GM21825 (cell line): Measurements from ENCODE around the gene DCDC2.
"Not testable (repeated sequence)": the region's sequence is repeated elsewhere in the genome, so short reads cannot be mapped to it uniquely, and the experiment has no call there.

Experiments
- ATAC-seq: cut with Tn5 transposase; IDR thresholded peaks from one replicate; pipeline ENCODE4 v1.9.1; 2021; ENCODE audit warnings: mild to moderate bottlenecking, moderate library complexity; ENCODE audit not compliant: unreplicated experiment

DCDC2 gene

DNA sequence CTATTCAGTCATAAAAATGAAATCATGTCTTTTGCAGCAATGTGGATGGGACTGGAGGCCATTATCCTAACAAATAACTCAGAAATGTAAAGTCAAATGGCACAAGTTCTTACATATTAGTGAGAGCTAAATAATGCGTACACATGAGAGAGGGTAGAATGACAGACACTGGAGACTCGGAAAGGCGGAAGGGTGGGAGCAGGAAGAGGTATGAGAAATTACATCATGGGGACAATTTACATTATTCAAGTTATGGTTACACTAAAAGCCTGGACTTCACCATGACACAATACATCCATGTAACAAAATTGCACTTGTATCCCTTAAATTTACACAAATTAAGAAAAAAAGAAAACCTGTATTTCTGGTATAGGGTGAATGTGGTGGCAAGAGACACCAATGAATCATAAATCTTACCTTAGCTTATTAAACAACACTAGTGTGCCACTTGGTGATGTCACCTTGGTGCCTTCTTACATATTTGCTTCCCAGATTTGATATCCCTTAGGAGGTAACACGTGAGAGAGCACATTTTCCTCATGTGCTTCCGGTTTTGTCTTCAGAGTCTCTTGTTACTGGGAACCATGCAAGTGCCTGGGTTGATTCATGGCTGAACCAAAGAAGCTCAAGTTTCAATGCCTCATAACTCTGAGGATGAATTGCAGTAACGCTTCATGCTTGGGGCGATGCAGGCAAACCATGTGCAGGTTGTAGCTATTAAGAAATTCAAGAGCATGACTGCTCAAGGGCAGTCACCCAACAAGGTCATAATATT, 84.6 kb downstream of the DCDC2 start:
- no peak for ATAC-seq

DNA sequence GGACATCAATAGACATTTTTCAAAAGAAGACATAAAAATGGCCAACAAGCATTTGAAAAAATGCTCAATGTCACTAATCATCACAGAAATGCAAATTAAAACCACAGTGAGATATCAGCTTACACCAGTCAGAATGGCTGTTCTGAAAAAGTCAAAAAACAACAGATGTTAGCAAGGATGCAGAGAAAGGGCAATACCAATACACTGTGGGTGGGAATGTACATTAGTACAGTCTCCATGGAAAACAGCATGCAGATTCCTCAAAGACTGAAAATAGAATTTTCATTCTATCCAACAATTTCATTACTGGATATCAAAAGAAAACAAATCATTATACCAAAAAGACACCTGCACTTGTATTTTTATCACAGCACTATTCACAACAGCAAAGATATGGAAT, 85.3 kb downstream of the DCDC2 start:
- ATAC-seq = no peak

DNA sequence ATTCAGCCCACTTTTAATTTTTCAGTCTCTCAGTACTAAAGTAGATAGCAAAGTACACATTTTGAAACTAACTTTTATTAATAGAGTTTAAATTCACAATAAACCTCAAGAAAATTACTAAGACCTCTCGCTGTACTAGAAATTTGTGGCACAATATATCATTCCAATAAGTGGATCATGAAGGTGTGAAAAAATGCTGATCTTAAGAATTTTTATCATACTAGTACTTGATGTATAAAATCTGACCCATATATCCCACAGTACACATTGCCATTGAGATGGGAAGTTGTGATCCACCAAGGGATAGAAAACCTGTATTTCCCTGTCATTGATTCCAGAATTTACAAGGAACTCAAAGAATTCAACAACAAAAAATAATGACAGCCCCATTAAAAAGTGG, 85.7 kb downstream of the DCDC2 start:
- ATAC-seq = no peak

GRCh38 chr6:24270011-24270410, 87.8 kb downstream of the DCDC2 start:
- no peak for ATAC-seq

- not testable (repeated sequence) for ATAC-seq
Measured at GRCh38 chr6:24258214-24258613, 99.6 kb downstream of the DCDC2 start.

DNA sequence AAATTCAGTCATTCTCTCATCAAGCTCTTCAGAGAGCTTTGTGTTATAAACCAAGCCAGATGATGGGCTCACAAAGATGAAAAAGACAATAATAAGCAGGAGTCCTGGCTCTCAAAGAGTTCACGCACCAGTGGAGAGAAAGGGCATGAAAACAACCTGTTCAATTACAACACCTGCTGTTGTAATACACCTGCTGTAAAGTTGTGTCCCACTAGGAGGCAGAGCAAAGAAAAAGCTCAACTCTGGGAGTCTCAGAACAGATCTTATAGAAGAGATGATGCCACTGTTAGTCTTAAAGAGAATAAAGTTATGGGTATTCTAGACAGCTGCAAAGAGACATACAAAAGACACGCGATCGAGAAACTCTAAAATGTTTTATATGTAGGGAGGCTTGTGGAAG, 100.6 kb downstream of the DCDC2 start:
- ATAC-seq = no peak

DNA sequence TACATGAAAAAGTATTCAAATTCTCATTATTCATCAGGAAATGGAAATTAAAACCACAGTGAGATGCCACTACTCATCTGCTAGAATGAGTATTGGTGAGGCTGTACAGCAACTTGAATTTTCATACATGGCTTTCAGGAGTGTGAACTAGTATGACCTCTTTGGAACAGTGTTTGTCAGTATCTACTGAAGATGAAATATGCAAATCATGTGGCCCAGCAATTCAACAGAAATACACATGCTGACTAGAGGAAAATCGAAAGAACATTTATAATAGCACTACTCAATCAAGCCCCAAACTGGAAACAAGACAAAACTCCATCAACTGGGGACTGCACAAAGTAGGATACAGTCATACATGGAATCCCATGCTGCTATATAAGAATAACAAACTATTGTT, 102.2 kb downstream of the DCDC2 start:
- peak; percentile 96 for ATAC-seq

DNA sequence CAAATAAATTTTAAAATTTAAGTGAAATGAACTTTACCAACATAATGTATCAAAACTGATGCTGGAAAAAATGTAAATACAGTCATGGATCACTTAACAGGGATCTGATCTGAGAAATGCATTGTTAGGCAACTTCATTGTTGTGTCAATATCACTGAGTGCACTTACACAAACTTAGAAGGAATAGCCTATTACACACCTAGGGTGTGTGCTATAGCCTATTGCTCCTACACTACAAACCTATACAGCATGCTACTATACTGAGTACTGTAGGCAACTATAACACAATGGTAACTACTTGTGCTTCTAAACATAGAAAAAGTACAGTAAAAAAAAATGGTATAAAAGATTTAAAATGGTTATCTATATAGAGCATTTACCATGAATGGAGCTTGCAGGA, 104.5 kb downstream of the DCDC2 start:
- ATAC-seq = no peak

GRCh38 chr6:24252280-24252679, 105.6 kb downstream of the DCDC2 start:
- no peak for ATAC-seq

DNA sequence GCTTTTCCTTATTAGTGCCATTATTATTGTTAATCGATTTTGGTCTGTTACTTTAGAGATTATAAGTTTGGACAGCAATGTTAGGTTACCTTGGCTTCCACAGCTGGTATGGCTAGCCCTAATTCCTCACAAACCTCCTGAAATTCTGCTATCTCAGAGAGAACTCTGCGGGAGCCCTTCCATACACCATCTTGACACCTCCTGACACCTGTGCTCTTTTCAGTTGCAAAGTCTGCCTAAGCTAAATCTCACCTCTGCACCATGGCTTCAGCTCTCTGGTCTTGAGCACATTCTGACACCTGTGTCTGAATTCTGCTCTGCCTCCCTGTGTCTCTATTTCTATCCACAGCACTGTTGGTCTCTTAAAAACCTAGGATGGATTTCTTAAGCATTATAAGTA, 106.5 kb downstream of the DCDC2 start:
- no peak for ATAC-seq

DNA sequence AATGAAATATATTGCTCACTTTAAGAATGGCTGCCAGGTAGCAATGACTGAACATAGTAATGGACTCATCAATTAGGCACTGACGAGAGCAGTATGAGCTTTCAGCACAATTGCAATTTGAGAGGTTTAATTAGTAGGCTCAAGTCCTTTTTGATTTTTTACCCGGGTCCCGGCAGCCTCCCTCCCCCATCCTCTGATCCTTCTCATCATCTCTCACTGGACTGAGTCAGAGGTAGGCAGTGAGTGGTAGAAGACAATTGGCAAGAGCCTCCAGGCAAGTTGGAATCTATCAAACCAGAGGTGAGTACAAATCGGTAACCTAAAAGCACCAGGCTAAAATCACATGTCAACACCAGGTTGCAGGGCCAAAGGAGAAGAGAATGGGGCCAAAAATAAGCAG, 107.9 kb downstream of the DCDC2 start:
- no peak for ATAC-seq

GRCh38 chr6:24245275-24245674, 112.6 kb downstream of the DCDC2 start:
- no peak for ATAC-seq

GRCh38 chr6:24242924-24243323, 114.9 kb downstream of the DCDC2 start:
- ATAC-seq = no peak

DNA sequence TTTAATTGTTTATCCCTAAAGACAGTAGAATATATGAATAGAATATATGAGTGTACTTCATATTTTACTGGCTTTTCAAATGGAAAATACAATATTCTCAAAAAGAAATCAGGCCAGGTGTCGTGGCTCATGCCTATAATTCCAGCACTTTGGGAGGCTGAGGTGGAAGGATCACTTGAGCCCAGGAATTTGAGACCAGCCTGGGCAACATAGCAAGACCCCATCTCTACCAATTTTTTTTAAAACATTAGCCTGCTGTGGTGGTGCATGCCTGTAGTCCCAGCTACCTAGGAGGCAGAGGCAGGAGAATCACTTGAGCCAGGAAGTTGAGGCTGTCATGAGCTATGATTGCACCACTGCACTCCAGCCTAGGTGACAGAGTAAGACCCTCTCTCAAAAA, 116.1 kb downstream of the DCDC2 start:
- not testable (repeated sequence) for ATAC-seq

GRCh38 chr6:24240943-24241342, 116.9 kb downstream of the DCDC2 start:
- no peak for ATAC-seq

DNA sequence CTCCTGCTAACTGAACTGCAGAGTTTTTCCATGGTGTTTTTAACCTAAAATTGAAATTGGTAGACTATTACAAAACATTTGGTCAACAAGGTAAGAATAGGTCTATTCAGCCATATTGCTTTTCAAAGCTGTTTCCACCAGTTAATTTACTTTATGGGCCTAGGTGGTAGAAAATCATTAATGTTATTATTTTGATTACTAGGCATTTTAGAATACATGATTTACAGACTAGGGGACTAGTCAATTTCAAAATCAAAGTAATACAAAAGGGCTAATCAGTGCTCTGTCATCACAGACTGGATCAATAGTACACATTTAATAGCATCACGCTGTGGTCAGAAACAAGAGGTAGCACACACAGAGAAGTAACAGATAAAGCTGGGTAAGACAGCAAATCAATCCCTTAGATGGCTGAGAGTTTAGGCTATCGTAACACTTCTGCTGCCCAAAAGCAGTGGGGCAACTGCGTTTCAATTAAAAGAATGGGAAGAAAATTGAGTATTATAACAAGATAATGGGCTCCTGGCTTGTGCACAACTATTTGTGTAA, 117.4 kb downstream of the DCDC2 start:
- no peak for ATAC-seq

DNA sequence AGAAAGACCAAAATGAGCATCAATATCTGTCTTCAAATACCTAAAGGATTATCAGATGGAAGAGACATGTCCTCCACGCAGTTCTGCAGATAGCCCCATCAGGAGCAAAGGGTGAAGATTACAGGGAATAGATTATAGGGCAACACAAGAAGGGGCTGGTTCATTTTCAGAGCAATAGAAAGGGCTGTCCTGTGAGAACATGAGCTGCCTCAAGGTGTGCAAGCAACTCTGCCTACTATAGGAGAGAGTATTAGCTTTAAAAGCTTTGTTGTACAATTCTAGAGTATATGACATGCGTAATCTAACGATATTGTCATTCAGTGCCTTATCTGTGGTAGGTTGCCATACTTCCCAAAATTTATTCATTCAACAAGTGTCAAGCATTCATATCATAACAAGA, 119.2 kb downstream of the DCDC2 start:
- no peak for ATAC-seq

- ATAC-seq = not testable (repeated sequence)
Measured at GRCh38 chr6:24236779-24237178, 121.1 kb downstream of the DCDC2 start.

- no peak for ATAC-seq
Measured at GRCh38 chr6:24233813-24234442, 123.9 kb downstream of the DCDC2 start.

DNA sequence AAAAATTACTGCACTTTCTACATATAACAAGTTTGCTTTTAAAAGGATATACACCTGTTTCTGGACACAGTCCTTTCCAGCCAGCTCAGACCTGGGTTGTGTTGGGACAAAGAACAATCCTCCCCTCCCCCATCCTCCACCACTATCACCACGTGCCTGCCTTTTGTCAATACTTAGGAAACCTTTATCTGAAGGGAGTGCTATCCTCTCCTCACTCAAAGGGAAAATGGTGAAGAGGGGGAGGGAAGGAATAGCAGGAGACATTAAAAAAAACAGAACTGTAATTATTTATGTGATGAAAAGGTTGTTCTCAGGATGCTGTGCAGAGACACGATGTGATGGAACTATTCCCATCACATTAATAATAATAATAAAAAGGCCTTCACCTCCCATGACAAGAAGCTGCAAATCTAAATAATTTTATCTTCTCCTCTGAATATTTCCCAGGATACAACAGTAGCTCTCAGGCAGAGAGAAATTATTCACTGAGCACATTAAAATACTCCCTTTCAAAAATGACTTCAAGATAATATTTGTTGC, 126.4 kb downstream of the DCDC2 start:
- ATAC-seq = no peak

GRCh38 chr6:24229696-24230405, 128.0 kb downstream of the DCDC2 start:
- ATAC-seq = no peak
